GM20000 (cell line): ENCODE data around the gene HMX3.

ENCODE experiments used
- DNase-seq: peaks from one replicate; pipeline ENCODE4 v3.0.0; 2012; ENCODE audit warnings: low spot score
- TF ChIP-seq, protein P1 (sequence below): IDR thresholded peaks from 2 replicates; pipeline ENCODE4 v1.5.1; 2012; ENCODE audit warnings: mild to moderate bottlenecking, control low read depth; ENCODE audit errors: extremely low read depth, missing control alignments

The HMX3 gene

DNA sequence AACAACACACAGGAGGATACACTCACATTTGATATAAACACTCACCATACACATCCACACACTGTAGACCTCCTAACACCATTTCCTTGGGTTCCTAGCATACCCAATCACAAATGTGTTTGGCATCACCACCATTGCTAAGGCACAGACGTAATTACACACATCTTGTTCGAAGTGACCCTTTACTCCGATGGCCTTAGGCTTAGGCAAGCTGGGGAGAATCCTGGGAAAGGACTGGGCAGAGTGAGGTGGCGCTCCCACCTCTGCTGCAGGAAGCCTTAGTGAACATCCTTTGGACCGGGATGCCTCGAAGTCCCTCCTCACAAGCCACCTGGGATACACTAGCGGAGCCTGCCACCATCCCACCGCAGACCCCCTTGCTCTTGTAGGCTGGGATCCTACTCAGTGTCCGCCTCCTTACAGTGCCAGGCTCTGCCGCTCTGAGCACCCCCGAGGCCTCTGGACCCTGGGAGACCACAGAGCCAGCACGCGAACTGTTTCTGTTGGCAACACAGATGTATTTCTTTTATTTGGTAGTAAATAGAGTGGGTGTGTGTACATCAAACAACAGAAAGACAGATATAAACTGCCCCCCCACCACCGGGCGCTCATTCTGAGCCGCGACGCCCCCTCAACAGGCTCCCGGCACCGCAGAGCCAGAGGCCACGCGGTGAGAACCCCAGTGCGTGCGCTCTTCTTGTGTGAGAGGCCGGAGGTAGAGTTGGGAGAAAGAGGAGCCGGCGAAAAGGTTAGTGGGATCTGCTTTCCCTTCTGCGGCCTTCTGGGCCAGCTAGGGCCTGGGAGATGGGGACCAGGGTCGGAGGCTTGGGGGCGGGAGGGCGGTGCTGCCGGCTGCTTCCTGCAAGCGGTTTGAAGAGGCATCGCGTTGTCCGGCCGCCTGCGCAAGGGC lies 6.3 kb downstream of the HMX3 start:
- no peak for DNase-seq
- TF ChIP-seq, protein P1, sequence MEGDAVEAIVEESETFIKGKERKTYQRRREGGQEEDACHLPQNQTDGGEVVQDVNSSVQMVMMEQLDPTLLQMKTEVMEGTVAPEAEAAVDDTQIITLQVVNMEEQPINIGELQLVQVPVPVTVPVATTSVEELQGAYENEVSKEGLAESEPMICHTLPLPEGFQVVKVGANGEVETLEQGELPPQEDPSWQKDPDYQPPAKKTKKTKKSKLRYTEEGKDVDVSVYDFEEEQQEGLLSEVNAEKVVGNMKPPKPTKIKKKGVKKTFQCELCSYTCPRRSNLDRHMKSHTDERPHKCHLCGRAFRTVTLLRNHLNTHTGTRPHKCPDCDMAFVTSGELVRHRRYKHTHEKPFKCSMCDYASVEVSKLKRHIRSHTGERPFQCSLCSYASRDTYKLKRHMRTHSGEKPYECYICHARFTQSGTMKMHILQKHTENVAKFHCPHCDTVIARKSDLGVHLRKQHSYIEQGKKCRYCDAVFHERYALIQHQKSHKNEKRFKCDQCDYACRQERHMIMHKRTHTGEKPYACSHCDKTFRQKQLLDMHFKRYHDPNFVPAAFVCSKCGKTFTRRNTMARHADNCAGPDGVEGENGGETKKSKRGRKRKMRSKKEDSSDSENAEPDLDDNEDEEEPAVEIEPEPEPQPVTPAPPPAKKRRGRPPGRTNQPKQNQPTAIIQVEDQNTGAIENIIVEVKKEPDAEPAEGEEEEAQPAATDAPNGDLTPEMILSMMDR: no peak

- peak; percentile 46 for DNase-seq
- TF ChIP-seq, protein P1: no peak
These were observed 7.0 kb downstream of the HMX3 start for GRCh38 chr10:123142701-123143161.

- DNase-seq: peak; percentile 47
- TF ChIP-seq, protein P1: no peak
These were observed 7.5 kb downstream of the HMX3 start for GRCh38 chr10:123143162-123143824.

- TF ChIP-seq, protein P1: no peak
- DNase-seq: no peak
These were observed 8.0 kb downstream of the HMX3 start for GRCh38 chr10:123143825-123144168.

GRCh38 chr10:123144697-123145541 lies 9.1 kb downstream of the HMX3 start:
- TF ChIP-seq, protein P1: peak; percentile 1
- peak; percentile 51 for DNase-seq

DNA sequence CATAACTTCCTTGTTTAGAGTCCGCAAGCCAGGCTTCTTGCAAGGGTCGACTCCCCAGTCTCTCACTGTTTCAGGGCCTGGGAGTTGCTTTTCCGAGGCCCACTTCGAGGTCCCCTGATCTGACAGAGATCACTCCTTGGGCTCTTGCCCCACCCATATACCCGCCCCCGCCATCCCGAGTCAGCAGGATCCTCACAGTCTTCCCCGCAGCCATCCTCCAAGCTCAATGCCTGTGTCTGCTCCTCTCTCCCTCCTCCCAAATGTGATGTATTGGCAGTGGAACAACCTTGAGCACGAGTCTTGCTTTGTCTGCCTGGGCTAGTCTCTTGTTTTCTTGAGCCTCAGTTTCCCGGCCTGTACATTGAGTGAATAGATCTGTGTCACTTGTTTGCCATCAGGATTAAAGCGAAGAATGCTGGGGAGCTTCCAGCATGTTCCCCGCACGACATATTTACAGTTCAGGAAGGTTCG lies 9.8 kb downstream of the HMX3 start:
- TF ChIP-seq, protein P1: no peak
- DNase-seq: no peak
